Measurements from ENCODE around the gene ADCYAP1. TPM values are rescaled to one million over a fixed set of nuclear protein-coding genes. Genes with fewer than 3 reads are reported as not detected.

The ADCYAP1 gene
- total and polyA plus RNA-seq, 5 donors from 2014 or later, result not detected

- Mint-ChIP-seq H3K9me3 (no peaks in the 10 kb centered on the region), H3K27ac (no peak overlapping the region), H3K36me3 (no peaks in the 10 kb centered on the region), H3K4me3 (no peak overlapping the region), H3K27me3 (peaks cover 12% of the 10 kb centered on the region), H3K4me1 (no peaks in the 10 kb centered on the region)
- H3K36me3 ChIP-seq (ENCODE audit: control insufficient read depth, insufficient read depth, low read length), result no peaks in the 10 kb centered on the region
- no peaks in the 10 kb centered on the region for H3K4me1 ChIP-seq (ENCODE audit: control insufficient read depth, insufficient read depth, low read length, poor library complexity, severe bottlenecking)
- no peak overlapping the region for H3K4me3 ChIP-seq (ENCODE audit: low read depth, low read length)
- no peak for DNase-seq
- no peaks in the 10 kb centered on the region for H3K27me3 ChIP-seq (ENCODE audit: control insufficient read depth, insufficient read depth, low read length)
- ATAC-seq (ENCODE audit: low read depth in 2 of 2), result no peak
- no peak overlapping the region for H3K27ac ChIP-seq (ENCODE audit: insufficient read depth, low read length, poor library complexity, severe bottlenecking)
- no peaks in the 10 kb centered on the region for H3K9me3 ChIP-seq (ENCODE audit: control insufficient read depth in 2 of 2, low read length in 2 of 2)
Measured at GRCh38 chr18:887716-888115, 17.0 kb upstream of the ADCYAP1 start.

- peaks cover 8% of the 10 kb centered on the region for H3K27me3 Mint-ChIP-seq
Measured at GRCh38 chr18:892316-892715, 12.4 kb upstream of the ADCYAP1 start.

DNA sequence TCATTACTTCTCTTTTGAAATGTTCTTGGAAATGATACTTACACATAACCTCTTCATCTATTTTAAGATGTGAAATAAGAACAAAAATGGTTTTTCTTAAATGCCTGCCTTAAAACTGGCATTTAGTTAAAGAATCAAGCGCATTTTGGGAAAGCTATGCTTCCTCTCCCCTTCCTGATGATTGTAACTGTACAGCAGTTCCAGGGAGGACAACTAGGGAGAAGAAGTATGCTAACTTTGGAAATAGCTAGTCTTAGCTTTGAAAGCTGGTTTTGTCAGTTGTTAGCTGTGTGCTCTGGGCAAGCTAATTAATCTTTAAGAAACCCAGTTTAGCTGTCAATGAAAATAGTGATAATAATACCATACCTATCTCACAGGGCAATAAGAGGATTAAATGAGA is 8.4 kb upstream of the ADCYAP1 start:
- H3K36me3 ChIP-seq (ENCODE audit: control insufficient read depth, insufficient read depth, low read length), result no peaks in the 10 kb centered on the region
- Mint-ChIP-seq H3K4me1 (no peaks in the 10 kb centered on the region), H3K9me3 (peaks cover 0 to 1% (median 0%) of the 10 kb centered on the region in 7 donors), H3K36me3 (no peaks in the 10 kb centered on the region), H3K4me3 (no peak overlapping the region), H3K27me3 (peaks cover 24% of the 10 kb centered on the region), H3K27ac (no peak overlapping the region)
- H3K9me3 ChIP-seq (ENCODE audit: control insufficient read depth in 2 of 2, low read length in 2 of 2), result no peaks in the 10 kb centered on the region
- DNase-seq, result no peak
- H3K4me3 ChIP-seq (ENCODE audit: low read depth, low read length), result no peak overlapping the region
- no peaks in the 10 kb centered on the region for H3K27me3 ChIP-seq (ENCODE audit: control insufficient read depth, insufficient read depth, low read length)
- H3K27ac ChIP-seq (ENCODE audit: insufficient read depth, low read length, poor library complexity, severe bottlenecking), result no peak overlapping the region
- H3K4me1 ChIP-seq (ENCODE audit: control insufficient read depth, insufficient read depth, low read length, poor library complexity, severe bottlenecking), result no peaks in the 10 kb centered on the region
- no peak for ATAC-seq (ENCODE audit: low read depth in 2 of 2)

More at GRCh38 chr18:892316-892715, 12.4 kb upstream of the ADCYAP1 start:
- peaks cover 0 to 1% (median 0%) of the 10 kb centered on the region in 7 donors for H3K9me3 Mint-ChIP-seq
- no peak for ATAC-seq (ENCODE audit: low read depth in 2 of 2)
- H3K4me1 ChIP-seq (ENCODE audit: control insufficient read depth, insufficient read depth, low read length, poor library complexity, severe bottlenecking), result no peaks in the 10 kb centered on the region
- no peaks in the 10 kb centered on the region for H3K36me3 ChIP-seq (ENCODE audit: control insufficient read depth, insufficient read depth, low read length)
- no peaks in the 10 kb centered on the region for H3K4me1 Mint-ChIP-seq
- H3K4me3 ChIP-seq (ENCODE audit: low read depth, low read length), result no peak overlapping the region
- no peak overlapping the region for H3K27ac Mint-ChIP-seq
- H3K27me3 ChIP-seq (ENCODE audit: control insufficient read depth, insufficient read depth, low read length), result no peaks in the 10 kb centered on the region
- no peaks in the 10 kb centered on the region for H3K36me3 Mint-ChIP-seq
- DNase-seq, result no peak
- no peak overlapping the region for H3K27ac ChIP-seq (ENCODE audit: insufficient read depth, low read length, poor library complexity, severe bottlenecking)
- H3K4me3 Mint-ChIP-seq, result no peak overlapping the region
- H3K9me3 ChIP-seq (ENCODE audit: control insufficient read depth in 2 of 2, low read length in 2 of 2), result no peaks in the 10 kb centered on the region

- peaks cover 0 to 7% (median 4%) of the 10 kb centered on the region in 7 donors for H3K9me3 Mint-ChIP-seq
- peaks cover 0 to 11% (median 4%) of the 10 kb centered on the region in 4 donors for H3K4me1 Mint-ChIP-seq
- peaks cover 9% of the 10 kb centered on the region for H3K27me3 ChIP-seq (ENCODE audit: control insufficient read depth, insufficient read depth, low read length)
Measured at GRCh38 chr18:901761-902160, 2.9 kb upstream of the ADCYAP1 start.

DNA sequence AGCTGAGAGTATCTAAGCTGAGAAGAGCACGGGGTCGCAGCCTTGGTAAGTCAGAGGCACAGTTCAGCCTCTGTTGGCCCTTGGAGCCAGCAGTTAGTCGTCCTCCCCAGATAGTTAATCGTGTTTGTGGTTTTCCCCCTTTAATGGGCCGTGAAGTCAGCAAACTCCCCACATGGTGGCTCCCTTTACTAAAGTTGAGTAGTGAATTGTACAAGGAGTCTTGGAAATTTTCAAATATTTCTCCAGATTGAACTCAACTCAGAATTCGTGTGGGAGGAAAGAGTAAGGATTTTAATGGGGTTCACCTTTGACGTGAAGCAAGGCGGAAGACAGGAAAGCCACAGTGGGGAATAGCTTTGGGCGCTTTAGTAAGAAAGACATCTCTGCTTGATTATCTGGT is 2.4 kb upstream of the ADCYAP1 start:
- DNase-seq, result no peak
- no peaks in the 10 kb centered on the region for H3K9me3 ChIP-seq (ENCODE audit: control insufficient read depth in 2 of 2, low read length in 2 of 2)
- Mint-ChIP-seq H3K9me3 (peaks cover 0 to 7% (median 4%) of the 10 kb centered on the region in 7 donors), H3K4me1 (peaks cover 0 to 13% (median 5%) of the 10 kb centered on the region in 4 donors), H3K4me3 (no peak overlapping the region), H3K36me3 (no peaks in the 10 kb centered on the region), H3K27ac (no peak overlapping the region), H3K27me3 (peaks cover 70% of the 10 kb centered on the region)
- H3K27me3 ChIP-seq (ENCODE audit: control insufficient read depth, insufficient read depth, low read length), result peaks cover 9% of the 10 kb centered on the region
- ATAC-seq (ENCODE audit: low read depth in 2 of 2), result no peak
- peaks cover 10% of the 10 kb centered on the region for H3K4me1 ChIP-seq (ENCODE audit: control insufficient read depth, insufficient read depth, low read length, poor library complexity, severe bottlenecking)
- no peak overlapping the region for H3K27ac ChIP-seq (ENCODE audit: insufficient read depth, low read length, poor library complexity, severe bottlenecking)
- H3K4me3 ChIP-seq (ENCODE audit: low read depth, low read length), result no peak overlapping the region
- no peaks in the 10 kb centered on the region for H3K36me3 ChIP-seq (ENCODE audit: control insufficient read depth, insufficient read depth, low read length)

More at GRCh38 chr18:901761-902160, 2.9 kb upstream of the ADCYAP1 start:
- Histone ChIP-seq H3K36me3 (ENCODE audit: control insufficient read depth, insufficient read depth, low read length) (no peaks in the 10 kb centered on the region), H3K4me3 (ENCODE audit: low read depth, low read length) (no peak overlapping the region), H3K9me3 (ENCODE audit: control insufficient read depth in 2 of 2, low read length in 2 of 2) (no peaks in the 10 kb centered on the region), H3K27ac (ENCODE audit: insufficient read depth, low read length, poor library complexity, severe bottlenecking) (no peak overlapping the region), H3K4me1 (ENCODE audit: control insufficient read depth, insufficient read depth, low read length, poor library complexity, severe bottlenecking) (peaks cover 6% of the 10 kb centered on the region)
- Mint-ChIP-seq H3K27ac (no peak overlapping the region), H3K36me3 (no peaks in the 10 kb centered on the region), H3K4me3 (no peak overlapping the region), H3K27me3 (peaks cover 69% of the 10 kb centered on the region)
- DNase-seq, result no peak
- ATAC-seq (ENCODE audit: low read depth in 2 of 2), result no peak

- Mint-ChIP-seq H3K36me3 (no peaks in the 10 kb centered on the region), H3K27ac (no peak overlapping the region), H3K27me3 (peaks cover 78% of the 10 kb centered on the region), H3K4me1 (peaks cover 0 to 22% (median 7%) of the 10 kb centered on the region in 4 donors), H3K9me3 (peaks cover 0 to 7% (median 4%) of the 10 kb centered on the region in 7 donors), H3K4me3 (no peak overlapping the region)
- Histone ChIP-seq H3K4me1 (ENCODE audit: control insufficient read depth, insufficient read depth, low read length, poor library complexity, severe bottlenecking) (peaks cover 23% of the 10 kb centered on the region), H3K27me3 (ENCODE audit: control insufficient read depth, insufficient read depth, low read length) (peaks cover 13% of the 10 kb centered on the region), H3K4me3 (ENCODE audit: low read depth, low read length) (no peak overlapping the region), H3K27ac (ENCODE audit: insufficient read depth, low read length, poor library complexity, severe bottlenecking) (no peak overlapping the region), H3K9me3 (ENCODE audit: control insufficient read depth in 2 of 2, low read length in 2 of 2) (no peaks in the 10 kb centered on the region), H3K36me3 (ENCODE audit: control insufficient read depth, insufficient read depth, low read length) (no peaks in the 10 kb centered on the region)
- no peak for ATAC-seq (ENCODE audit: low read depth in 2 of 2)
- DNase-seq, result peak in 2 of 3 donors; percentile 23 to 38
Measured at GRCh38 chr18:903701-904100, 970 bp upstream of the ADCYAP1 start.

DNA sequence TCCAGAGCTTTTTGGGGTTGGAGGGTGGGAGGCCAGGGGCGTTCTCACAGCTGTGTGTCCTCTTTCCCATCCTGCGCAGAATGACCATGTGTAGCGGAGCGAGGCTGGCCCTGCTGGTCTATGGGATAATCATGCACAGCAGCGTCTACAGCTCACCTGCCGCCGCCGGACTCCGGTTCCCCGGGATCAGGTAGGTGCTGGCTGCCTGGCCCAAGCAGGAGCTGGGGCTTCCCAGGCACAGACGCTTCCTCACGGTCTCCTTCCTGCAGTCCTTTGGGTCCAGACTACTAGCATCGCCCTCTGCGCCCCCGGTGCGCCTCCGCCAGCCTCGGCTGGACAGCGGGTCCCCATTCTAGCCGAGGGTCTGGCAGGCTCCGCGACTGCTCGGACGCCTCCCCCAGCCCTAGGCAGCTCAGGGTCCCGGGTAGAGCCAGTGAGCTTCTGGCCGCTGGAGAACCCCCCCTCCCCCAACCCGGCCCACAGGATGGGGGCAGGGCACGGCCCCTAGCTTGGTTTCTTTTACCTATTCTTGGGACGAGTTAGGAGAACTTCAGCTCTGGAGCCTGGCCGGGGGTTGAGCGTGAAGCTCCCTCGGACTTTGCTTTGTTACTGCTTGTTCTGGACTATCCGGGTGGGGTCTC is 756 bp downstream of the ADCYAP1 start:
- H3K27me3 ChIP-seq (ENCODE audit: control insufficient read depth, insufficient read depth, low read length), result peaks cover 19% of the 10 kb centered on the region
- Mint-ChIP-seq H3K4me1 (peaks cover 0 to 24% (median 9%) of the 10 kb centered on the region in 4 donors), H3K4me3 (peak overlapping the region in 2 of 4 donors; percentile 18 to 73), H3K9me3 (peaks cover 0 to 7% (median 5%) of the 10 kb centered on the region in 7 donors), H3K27me3 (peaks cover 81% of the 10 kb centered on the region), H3K27ac (no peak overlapping the region), H3K36me3 (no peaks in the 10 kb centered on the region)
- H3K36me3 ChIP-seq (ENCODE audit: control insufficient read depth, insufficient read depth, low read length), result no peaks in the 10 kb centered on the region
- DNase-seq (no peak), ATAC-seq (ENCODE audit: low read depth in 2 of 2) (no peak)
- H3K4me1 ChIP-seq (ENCODE audit: control insufficient read depth, insufficient read depth, low read length, poor library complexity, severe bottlenecking), result peaks cover 24% of the 10 kb centered on the region
- no peak overlapping the region for H3K4me3 ChIP-seq (ENCODE audit: low read depth, low read length)
- no peak overlapping the region for H3K27ac ChIP-seq (ENCODE audit: insufficient read depth, low read length, poor library complexity, severe bottlenecking)
- H3K9me3 ChIP-seq (ENCODE audit: control insufficient read depth in 2 of 2, low read length in 2 of 2), result no peaks in the 10 kb centered on the region

DNA sequence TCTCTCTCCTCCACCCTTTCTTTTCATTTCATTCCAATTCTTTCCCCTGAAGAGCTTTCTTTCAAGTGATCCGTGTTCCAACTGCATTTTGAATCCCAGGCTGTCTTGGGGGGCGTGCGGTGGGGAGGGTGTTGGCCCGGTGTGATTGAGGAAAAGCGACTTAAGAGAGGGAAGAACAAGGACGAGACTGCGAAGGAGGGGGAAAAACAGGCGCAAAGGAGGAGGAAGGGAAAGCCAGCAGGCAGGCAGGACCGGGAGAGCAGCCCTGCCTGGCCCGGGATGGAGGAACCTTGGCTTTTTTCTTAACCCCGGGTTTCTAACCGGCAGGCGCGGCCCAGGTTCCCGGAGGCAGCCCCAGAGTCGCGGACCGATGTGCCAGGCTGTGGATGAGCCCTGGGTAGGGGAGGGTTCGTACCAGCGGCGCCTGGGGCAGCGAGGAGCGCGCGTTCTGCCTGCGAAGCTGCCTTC is 1.3 kb downstream of the ADCYAP1 start:
- peaks cover 82% of the 10 kb centered on the region for H3K27me3 Mint-ChIP-seq
- H3K27ac ChIP-seq (ENCODE audit: insufficient read depth, low read length, poor library complexity, severe bottlenecking), result no peak overlapping the region
- H3K36me3 ChIP-seq (ENCODE audit: control insufficient read depth, insufficient read depth, low read length), result no peaks in the 10 kb centered on the region
- peaks cover 24% of the 10 kb centered on the region for H3K27me3 ChIP-seq (ENCODE audit: control insufficient read depth, insufficient read depth, low read length)
- no peaks in the 10 kb centered on the region for H3K36me3 Mint-ChIP-seq
- peaks cover 0 to 24% (median 9%) of the 10 kb centered on the region in 4 donors for H3K4me1 Mint-ChIP-seq
- DNase-seq, result no peak
- peak overlapping the region in 3 of 4 donors; percentile 18 to 73 (median 56) for H3K4me3 Mint-ChIP-seq
- H3K9me3 Mint-ChIP-seq, result peaks cover 0 to 7% (median 5%) of the 10 kb centered on the region in 7 donors
- H3K4me3 ChIP-seq (ENCODE audit: low read depth, low read length), result no peak overlapping the region
- no peak for ATAC-seq (ENCODE audit: low read depth in 2 of 2)
- H3K4me1 ChIP-seq (ENCODE audit: control insufficient read depth, insufficient read depth, low read length, poor library complexity, severe bottlenecking), result peaks cover 24% of the 10 kb centered on the region
- H3K27ac Mint-ChIP-seq, result no peak overlapping the region
- no peaks in the 10 kb centered on the region for H3K9me3 ChIP-seq (ENCODE audit: control insufficient read depth in 2 of 2, low read length in 2 of 2)

Measured in CD4-positive, CD25-positive, alpha-beta regulatory T cell (primary cell).